IMR-90 (cell line): ENCODE data around the gene TMEM219. TPM values are rescaled to one million over a fixed set of nuclear protein-coding genes. Genes with fewer than 3 reads are reported as not detected.

ENCODE experiments used
- ATAC-seq: fragments of 200-7000 bp; cut with Tn5 transposase; 2 replicates; pipeline ENCODE4 v1.9.1; 2020; ENCODE audit warnings: low read depth, mild to moderate bottlenecking, moderate library complexity
- BruUV-seq: library from RNA; stranded (reverse); fragments of 400-500 nt; replicated peaks from 2 replicates; lab custom pipeline; 2021; lab: Mats Ljungman, UMichigan
- CTCF ChIA-PET: fragments of 300-600 bp; formaldehyde crosslinking; extraction: SDS; loops from one replicate; lab custom pipeline; 2021; ENCODE audit warnings: antibody characterized with exemption; lab: Yijun Ruan, JAX
- POLR2A ChIA-PET: fragments of 300-600 bp; sonication (Branson Sonifier 250); formaldehyde crosslinking; loops from one replicate; lab custom pipeline; 2022; ENCODE audit warnings: antibody characterized with exemption; ENCODE audit not compliant: unreplicated experiment; lab: Charles Lee
- DNase-seq: peaks from one replicate; pipeline ENCODE4 v3.0.0; 2013
- H2AFZ ChIP-seq: replicated peaks from 2 replicates; pipeline ENCODE3; 2013; ENCODE audit warnings: low read length, mild to moderate bottlenecking; ENCODE audit not compliant: poor library complexity
- H2AK5ac ChIP-seq: 2 replicates; pipeline ENCODE4 v1.6.1; 2013; ENCODE audit warnings: low read depth, low read length, inconsistent platforms
- H2AK9ac ChIP-seq: replicated peaks from 2 replicates; pipeline ENCODE3; 2013; ENCODE audit warnings: mild to moderate bottlenecking, low read depth, low read length, moderate library complexity; ENCODE audit not compliant: poor library complexity
- H2BK120ac ChIP-seq: 2 replicates; pipeline ENCODE4 v1.6.1; 2013; ENCODE audit warnings: low read depth, low read length, inconsistent platforms
- H2BK15ac ChIP-seq: 3 replicates; pipeline ENCODE4 v1.6.1; 2013; ENCODE audit warnings: low read depth, low read length, inconsistent platforms
- H2BK20ac ChIP-seq: 2 replicates; pipeline ENCODE4 v1.6.1; 2013; ENCODE audit warnings: low read depth, mild to moderate bottlenecking, inconsistent platforms, low read length, moderate library complexity
- H2BK5ac ChIP-seq: 2 replicates; pipeline ENCODE4 v1.6.1; 2013; ENCODE audit warnings: mild to moderate bottlenecking, low read depth, low read length, inconsistent platforms; ENCODE audit not compliant: poor library complexity, severe bottlenecking
- H3K14ac ChIP-seq: replicated peaks from 2 replicates; pipeline ENCODE4 v1.6.1; 2013; ENCODE audit warnings: low read depth, low read length, inconsistent platforms
- H3K18ac ChIP-seq: 2 replicates; pipeline ENCODE4 v1.6.1; 2013; ENCODE audit warnings: low read depth, low read length, control low read depth
- H3K23ac ChIP-seq: 2 replicates; pipeline ENCODE4 v1.6.1; 2013; ENCODE audit warnings: low read depth, low read length, inconsistent platforms
- H3K27ac ChIP-seq: 2 replicates; pipeline ENCODE4 v1.5.1; 2013; ENCODE audit warnings: mild to moderate bottlenecking, control low read depth, low read length; ENCODE audit not compliant: insufficient read depth
- H3K27me3 ChIP-seq: 2 replicates; pipeline ENCODE4 v1.6.1; 2013; ENCODE audit warnings: low read length; ENCODE audit not compliant: control insufficient read depth, insufficient read depth
- H3K36me3 ChIP-seq: 2 replicates; pipeline ENCODE4 v1.6.1; 2013; ENCODE audit warnings: low read length, mixed read lengths; ENCODE audit not compliant: control insufficient read depth, insufficient read depth
- H3K4ac ChIP-seq: 2 replicates; pipeline ENCODE4 v1.6.1; 2013; ENCODE audit warnings: low read depth, low read length, inconsistent platforms
- H3K4me1 ChIP-seq: 2 replicates; pipeline ENCODE4 v1.6.1; 2013; ENCODE audit warnings: low read length, mixed read lengths; ENCODE audit not compliant: control insufficient read depth, insufficient read depth
- H3K4me2 ChIP-seq: 2 replicates; pipeline ENCODE4 v1.6.1; 2013; ENCODE audit warnings: low read depth, mild to moderate bottlenecking, control low read depth, low read length, moderate library complexity
- H3K4me3 ChIP-seq: 2 replicates; pipeline ENCODE4 v1.5.1; 2013; ENCODE audit warnings: low read depth, mild to moderate bottlenecking, control low read depth, low read length, moderate library complexity; ENCODE audit not compliant: insufficient read depth
- H3K56ac ChIP-seq: 2 replicates; pipeline ENCODE4 v1.6.1; 2013; ENCODE audit warnings: low read length, inconsistent platforms; ENCODE audit not compliant: insufficient read depth; ENCODE audit errors: extremely low read depth
- H3K79me1 ChIP-seq, 2 experiments: 2 replicates each; pipeline ENCODE4 v1.6.1; 2013; ENCODE audit warnings: low read length in 2 of 2, inconsistent platforms in 1 of 2, low read depth in 1 of 2
- H3K9ac ChIP-seq: 2 replicates; pipeline ENCODE4 v1.6.1; 2013; ENCODE audit warnings: low read depth, low read length, control low read depth
- H3K9me1 ChIP-seq: 2 replicates; pipeline ENCODE4 v1.6.1; 2013; ENCODE audit warnings: low read length, inconsistent platforms; ENCODE audit not compliant: insufficient read depth
- H3K9me3 ChIP-seq: 2 replicates; pipeline ENCODE4 v1.6.1; 2013; ENCODE audit warnings: low read length; ENCODE audit not compliant: control insufficient read depth, insufficient read depth
- H4K20me1 ChIP-seq: 2 replicates; pipeline ENCODE4 v1.6.1; 2013; ENCODE audit warnings: low read length, inconsistent platforms; ENCODE audit not compliant: insufficient read depth
- H4K5ac ChIP-seq: 2 replicates; pipeline ENCODE4 v1.6.1; 2013; ENCODE audit warnings: mild to moderate bottlenecking, low read depth, low read length, control low read depth
- H4K8ac ChIP-seq, 2 experiments: 2 replicates each; pipeline ENCODE4 v1.6.1; 2013; ENCODE audit warnings: low read depth in 2 of 2, low read length in 2 of 2, control low read depth in 1 of 2, inconsistent platforms in 1 of 2
- H4K91ac ChIP-seq: 2 replicates; pipeline ENCODE4 v1.6.1; 2013; ENCODE audit warnings: low read depth, low read length, inconsistent platforms; ENCODE audit not compliant: insufficient read depth
- BHLHE40 ChIP-seq: fragments of 150-350 bp; IDR thresholded peaks from 2 replicates; pipeline ENCODE4 v1.6.1; 2016; ENCODE audit warnings: mild to moderate bottlenecking, low read depth, low read length
- CEBPB ChIP-seq: IDR thresholded peaks from 2 replicates; pipeline ENCODE4 v1.6.1; 2012; ENCODE audit warnings: low read depth, low read length, improper control_type of control experiment
- CHD1 ChIP-seq: IDR thresholded peaks from 2 replicates; pipeline ENCODE4 v1.6.1; 2012; ENCODE audit warnings: low read depth, low read length, improper control_type of control experiment
- FOS ChIP-seq: fragments of 150-350 bp; IDR thresholded peaks from 2 replicates; pipeline ENCODE4 v1.6.1; 2016; ENCODE audit warnings: low read depth, low read length
- MAFK ChIP-seq: IDR thresholded peaks from 2 replicates; pipeline ENCODE4 v1.6.1; 2012; ENCODE audit warnings: low read depth, low read length, improper control_type of control experiment
- MAZ ChIP-seq: IDR thresholded peaks from 2 replicates; pipeline ENCODE4 v1.6.1; 2012; ENCODE audit warnings: low read depth, mild to moderate bottlenecking, low read length, improper control_type of control experiment, moderate library complexity, borderline replicate concordance
- MXI1 ChIP-seq: IDR thresholded peaks from 2 replicates; pipeline ENCODE4 v1.6.1; 2012; ENCODE audit warnings: low read depth, mild to moderate bottlenecking, low read length, moderate library complexity, borderline replicate concordance
- POLR2A ChIP-seq: IDR thresholded peaks from 2 replicates; pipeline ENCODE4 v1.6.1; 2012; ENCODE audit warnings: mild to moderate bottlenecking, low read depth, low read length
- RAD21 ChIP-seq: IDR thresholded peaks from 2 replicates; pipeline ENCODE4 v1.6.1; 2012; ENCODE audit warnings: low read length, improper control_type of control experiment
- RCOR1 ChIP-seq: IDR thresholded peaks from 2 replicates; pipeline ENCODE4 v1.6.1; 2012; ENCODE audit warnings: mild to moderate bottlenecking, low read length, improper control_type of control experiment; ENCODE audit not compliant: insufficient replicate concordance
- RFX5 ChIP-seq: IDR thresholded peaks from 2 replicates; pipeline ENCODE4 v1.8.0; 2012; ENCODE audit warnings: low read depth, mild to moderate bottlenecking, low read length, moderate library complexity
- SMC3 ChIP-seq: fragments of 150-350 bp; IDR thresholded peaks from 2 replicates; pipeline ENCODE4 v1.6.1; 2016; ENCODE audit warnings: low read depth, mild to moderate bottlenecking, antibody characterized with exemption, low read length, moderate library complexity
- WGBS, 2 experiments: methylation state at CpG; one replicate each; pipeline versions ENCODE4 v1.1.5 to v1.1.7; 2013; ENCODE audit warnings: missing lambda C conversion rate in 2 of 2; ENCODE audit not compliant: insufficient read length in 1 of 2; ENCODE audit errors: extremely low coverage in 2 of 2; 5-methylcytosine and 5-hydroxymethylcytosine counted together
- dilution Hi-C: fragments of 300-500 bp; cut with HindIII; formaldehyde crosslinking; loops from one replicate; pipeline ENCODE4 v1.14.3; 2018; ENCODE audit warnings: low sequenced_read_pairs; ENCODE audit not compliant: unreplicated experiment
- in situ Hi-C: fragments of 300-500 bp; cut with MboI; formaldehyde crosslinking; loops from 3 replicates; pipeline ENCODE4 v1.14.3; 2019; ENCODE audit warnings: low sequenced_read_pairs, inconsistent platforms, mixed read lengths
- intact Hi-C: fragments of 100-400 bp; cut with micrococcal nuclease; formaldehyde crosslinking; loops from 2 replicates; pipeline ENCODE4 v1.10.0; 2022
- polyA plus RNA-seq, 3 experiments: library from polyadenylated mRNA; depleted of rRNA; stranded (reverse); fragments of >200 nt; gene quantifications; 2 replicates each; pipeline ENCODE4 v1.2.3, GENCODE V29; 2012; ENCODE audit warnings: low replicate concordance in 1 of 3
- total RNA-seq: library from RNA; depleted of rRNA; stranded (reverse); fragments of >200 nt; gene quantifications from 2 replicates; pipeline ENCODE4 v1.2.3, GENCODE V29; 2012
- TF ChIP-seq, protein P1 (sequence below): fragments of 150-350 bp; IDR thresholded peaks from 2 replicates; pipeline ENCODE4 v1.6.1; 2017; ENCODE audit warnings: mild to moderate bottlenecking, antibody characterized with exemption, low read length, low read depth
- TF ChIP-seq, protein P2 (sequence below): fragments of 150-350 bp; IDR thresholded peaks from 2 replicates; pipeline ENCODE4 v1.6.1; 2016; ENCODE audit warnings: low read depth, mild to moderate bottlenecking, low read length, moderate library complexity, borderline replicate concordance
- TF ChIP-seq, protein P3 (sequence below): conservative IDR thresholded peaks from 2 replicates; pipeline ENCODE4 v1.5.1; 2012; ENCODE audit warnings: mild to moderate bottlenecking, low read depth, low read length, improper control_type of control experiment

The TMEM219 gene
- total and polyA plus RNA-seq, 2 of the 4 experiments (the other 2 are of a cell fraction): 47.0 to 95.3 TPM

DNA sequence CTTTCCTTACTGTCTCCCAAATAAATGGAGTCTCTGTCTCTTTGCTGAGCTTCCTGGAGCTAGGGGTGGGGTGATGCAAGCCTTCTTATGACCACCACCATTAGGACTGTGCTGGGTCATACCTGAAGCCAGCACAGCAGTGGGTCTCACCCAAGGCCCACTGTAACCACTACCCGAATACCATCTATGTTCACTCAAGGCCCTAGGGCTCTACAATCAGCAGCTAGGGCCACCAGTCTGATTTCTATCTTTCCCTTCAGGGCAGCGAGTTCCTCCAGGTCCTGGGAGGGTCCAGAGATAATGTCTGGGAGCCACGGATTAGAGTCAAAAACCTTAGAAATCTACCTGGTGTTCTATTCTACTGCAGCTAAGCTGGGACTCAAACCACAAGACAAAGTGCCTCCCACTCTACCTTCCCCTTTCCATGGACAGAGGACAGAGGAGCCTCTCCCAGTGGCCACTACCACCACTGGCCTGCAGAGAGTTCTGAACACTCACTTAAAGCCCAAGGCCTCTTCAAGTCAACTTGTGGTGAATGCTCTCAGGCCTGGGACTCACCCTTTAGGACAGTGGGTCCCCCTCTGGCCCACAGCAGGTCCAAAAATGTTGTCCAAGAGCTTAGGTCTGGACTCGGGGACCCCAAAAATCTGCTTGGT lies 10.9 kb upstream of the TMEM219 start:
- no peak overlapping the region for H4K91ac ChIP-seq
- H2BK5ac ChIP-seq: no peak overlapping the region
- H3K27me3 ChIP-seq: no peaks in the 10 kb centered on the region
- CTCF ChIA-PET: no interaction called here
- H3K23ac ChIP-seq: no peak overlapping the region
- in situ Hi-C loops: no loop called here
- H2AFZ ChIP-seq: no peak overlapping the region
- H3K27ac ChIP-seq: no peak overlapping the region
- no peak overlapping the region for H2BK20ac ChIP-seq
- H3K56ac ChIP-seq: no peak overlapping the region
- ATAC-seq: no peak
- no peaks in the 10 kb centered on the region for H3K79me1 ChIP-seq
- no peaks in the 10 kb centered on the region for H4K20me1 ChIP-seq
- no peak overlapping the region for H2AK5ac ChIP-seq
- H2AK9ac ChIP-seq: no peak overlapping the region
- POLR2A ChIA-PET: interaction anchor here (1.0 kb wide), 1 partner anchor 23 kb away, joined by 4 read pairs; the partner anchor contains the start of gene TAOK2
- intact Hi-C loops: no loop called here
- H3K36me3 ChIP-seq: no peaks in the 10 kb centered on the region
- H2BK15ac ChIP-seq: no peak overlapping the region
- dilution Hi-C loops: no loop called here
- H3K4me1 ChIP-seq: no peaks in the 10 kb centered on the region
- DNase-seq: no peak
- H4K5ac ChIP-seq: no peak overlapping the region
- TF ChIP-seq POLR2A: no peak
- TF ChIP-seq MXI1: no peak
- TF ChIP-seq BHLHE40: no peak
- TF ChIP-seq CHD1: no peak
- no peak for TF ChIP-seq RFX5
- TF ChIP-seq, protein P1, sequence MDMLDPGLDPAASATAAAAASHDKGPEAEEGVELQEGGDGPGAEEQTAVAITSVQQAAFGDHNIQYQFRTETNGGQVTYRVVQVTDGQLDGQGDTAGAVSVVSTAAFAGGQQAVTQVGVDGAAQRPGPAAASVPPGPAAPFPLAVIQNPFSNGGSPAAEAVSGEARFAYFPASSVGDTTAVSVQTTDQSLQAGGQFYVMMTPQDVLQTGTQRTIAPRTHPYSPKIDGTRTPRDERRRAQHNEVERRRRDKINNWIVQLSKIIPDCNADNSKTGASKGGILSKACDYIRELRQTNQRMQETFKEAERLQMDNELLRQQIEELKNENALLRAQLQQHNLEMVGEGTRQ: no peak
- TF ChIP-seq SMC3: no peak
- no peak for TF ChIP-seq CEBPB
- no peak for TF ChIP-seq RCOR1
- TF ChIP-seq, protein P2, sequence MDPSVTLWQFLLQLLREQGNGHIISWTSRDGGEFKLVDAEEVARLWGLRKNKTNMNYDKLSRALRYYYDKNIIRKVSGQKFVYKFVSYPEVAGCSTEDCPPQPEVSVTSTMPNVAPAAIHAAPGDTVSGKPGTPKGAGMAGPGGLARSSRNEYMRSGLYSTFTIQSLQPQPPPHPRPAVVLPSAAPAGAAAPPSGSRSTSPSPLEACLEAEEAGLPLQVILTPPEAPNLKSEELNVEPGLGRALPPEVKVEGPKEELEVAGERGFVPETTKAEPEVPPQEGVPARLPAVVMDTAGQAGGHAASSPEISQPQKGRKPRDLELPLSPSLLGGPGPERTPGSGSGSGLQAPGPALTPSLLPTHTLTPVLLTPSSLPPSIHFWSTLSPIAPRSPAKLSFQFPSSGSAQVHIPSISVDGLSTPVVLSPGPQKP: no peak
- TF ChIP-seq MAZ: no peak
- no peak for TF ChIP-seq FOS
- TF ChIP-seq, protein P3, sequence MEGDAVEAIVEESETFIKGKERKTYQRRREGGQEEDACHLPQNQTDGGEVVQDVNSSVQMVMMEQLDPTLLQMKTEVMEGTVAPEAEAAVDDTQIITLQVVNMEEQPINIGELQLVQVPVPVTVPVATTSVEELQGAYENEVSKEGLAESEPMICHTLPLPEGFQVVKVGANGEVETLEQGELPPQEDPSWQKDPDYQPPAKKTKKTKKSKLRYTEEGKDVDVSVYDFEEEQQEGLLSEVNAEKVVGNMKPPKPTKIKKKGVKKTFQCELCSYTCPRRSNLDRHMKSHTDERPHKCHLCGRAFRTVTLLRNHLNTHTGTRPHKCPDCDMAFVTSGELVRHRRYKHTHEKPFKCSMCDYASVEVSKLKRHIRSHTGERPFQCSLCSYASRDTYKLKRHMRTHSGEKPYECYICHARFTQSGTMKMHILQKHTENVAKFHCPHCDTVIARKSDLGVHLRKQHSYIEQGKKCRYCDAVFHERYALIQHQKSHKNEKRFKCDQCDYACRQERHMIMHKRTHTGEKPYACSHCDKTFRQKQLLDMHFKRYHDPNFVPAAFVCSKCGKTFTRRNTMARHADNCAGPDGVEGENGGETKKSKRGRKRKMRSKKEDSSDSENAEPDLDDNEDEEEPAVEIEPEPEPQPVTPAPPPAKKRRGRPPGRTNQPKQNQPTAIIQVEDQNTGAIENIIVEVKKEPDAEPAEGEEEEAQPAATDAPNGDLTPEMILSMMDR: no peak
- no peak for TF ChIP-seq RAD21
- no peak for TF ChIP-seq MAFK
- no peaks in the 10 kb centered on the region for H3K9me3 ChIP-seq
- no TSS peak for BruUV-seq
- H4K8ac ChIP-seq: no peak overlapping the region
- no peak overlapping the region for H2BK120ac ChIP-seq
- no peaks in the 10 kb centered on the region for H3K9me1 ChIP-seq
- no peak overlapping the region for H3K14ac ChIP-seq
- no peak overlapping the region for H3K9ac ChIP-seq
- no peak overlapping the region for H3K18ac ChIP-seq
- no peak overlapping the region for H3K4me2 ChIP-seq
- no peak overlapping the region for H3K4ac ChIP-seq
- no peak overlapping the region for H3K4me3 ChIP-seq
- 50% methylated on average over 2 of the region's 4 CpGs; no CpG with 5 or more reads in 1 of the 2 experiments for WGBS, 2 experiments
